Measurements from ENCODE around the gene SLC6A6. TPM values are rescaled to one million over a fixed set of nuclear protein-coding genes. Genes with fewer than 3 reads are reported as not detected.

Gene SLC6A6
- total RNA-seq, 1 donor from 2014 or later, result 3.8 TPM

DNA sequence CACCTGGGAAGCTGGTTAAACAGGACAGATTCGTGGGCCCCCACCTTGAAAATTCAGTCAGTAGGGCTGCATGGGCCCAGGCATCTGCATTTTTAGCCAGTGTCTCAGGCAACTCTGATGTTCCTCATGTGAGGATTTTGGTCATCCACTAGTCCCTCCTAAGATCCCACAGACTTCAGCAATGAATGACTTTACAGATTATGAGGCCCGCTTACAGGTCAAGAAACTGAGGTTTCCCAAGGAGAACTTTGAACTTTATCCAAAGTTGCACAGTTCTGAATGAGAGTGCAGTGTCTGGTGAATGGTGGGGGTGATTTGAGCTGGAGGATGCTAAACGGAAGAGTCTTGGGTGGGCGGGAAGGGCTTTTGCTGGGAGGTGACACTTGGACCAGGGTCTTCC is 27.2 kb downstream of the SLC6A6 start:
- TF ChIP-seq, protein P1, sequence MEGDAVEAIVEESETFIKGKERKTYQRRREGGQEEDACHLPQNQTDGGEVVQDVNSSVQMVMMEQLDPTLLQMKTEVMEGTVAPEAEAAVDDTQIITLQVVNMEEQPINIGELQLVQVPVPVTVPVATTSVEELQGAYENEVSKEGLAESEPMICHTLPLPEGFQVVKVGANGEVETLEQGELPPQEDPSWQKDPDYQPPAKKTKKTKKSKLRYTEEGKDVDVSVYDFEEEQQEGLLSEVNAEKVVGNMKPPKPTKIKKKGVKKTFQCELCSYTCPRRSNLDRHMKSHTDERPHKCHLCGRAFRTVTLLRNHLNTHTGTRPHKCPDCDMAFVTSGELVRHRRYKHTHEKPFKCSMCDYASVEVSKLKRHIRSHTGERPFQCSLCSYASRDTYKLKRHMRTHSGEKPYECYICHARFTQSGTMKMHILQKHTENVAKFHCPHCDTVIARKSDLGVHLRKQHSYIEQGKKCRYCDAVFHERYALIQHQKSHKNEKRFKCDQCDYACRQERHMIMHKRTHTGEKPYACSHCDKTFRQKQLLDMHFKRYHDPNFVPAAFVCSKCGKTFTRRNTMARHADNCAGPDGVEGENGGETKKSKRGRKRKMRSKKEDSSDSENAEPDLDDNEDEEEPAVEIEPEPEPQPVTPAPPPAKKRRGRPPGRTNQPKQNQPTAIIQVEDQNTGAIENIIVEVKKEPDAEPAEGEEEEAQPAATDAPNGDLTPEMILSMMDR (IDR thresholded peaks at IDR 0.05; ENCODE audit: insufficient read depth, low read length, poor library complexity, severe bottlenecking), result no peak
- Histone ChIP-seq H3K27me3 (ENCODE audit: control insufficient read depth, insufficient read depth, low read length) (no peaks in the 10 kb centered on the region), H3K36me3 (ENCODE audit: control insufficient read depth, insufficient read depth, low read length) (no peaks in the 10 kb centered on the region), H3K4me3 (ENCODE audit: low read depth, low read length) (no peak overlapping the region)
- DNase-seq (ENCODE audit: low read depth), result no peak

DNA sequence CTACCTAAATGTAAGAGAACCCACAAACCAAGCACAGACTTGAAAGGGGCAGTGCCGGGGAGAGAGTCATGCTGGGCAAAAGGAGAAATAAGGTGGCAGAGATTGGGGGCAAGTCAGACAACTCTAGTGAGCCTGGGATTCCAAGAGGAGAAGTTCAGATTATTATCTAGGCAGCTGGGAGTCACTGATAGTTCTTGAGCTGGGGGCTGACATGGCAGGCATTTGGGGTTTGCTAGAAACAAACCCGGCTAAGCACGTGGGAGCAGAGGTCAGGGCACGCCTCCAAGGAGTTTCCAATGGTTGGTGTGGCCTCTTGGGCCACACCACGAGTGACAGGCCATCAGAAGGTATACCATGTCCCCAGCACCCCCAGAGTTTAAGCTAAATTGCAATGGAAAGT is 27.6 kb downstream of the SLC6A6 start:
- Histone ChIP-seq H3K27me3 (ENCODE audit: control insufficient read depth, insufficient read depth, low read length) (no peaks in the 10 kb centered on the region), H3K4me3 (ENCODE audit: low read depth, low read length) (no peak overlapping the region), H3K36me3 (ENCODE audit: control insufficient read depth, insufficient read depth, low read length) (no peaks in the 10 kb centered on the region)
- DNase-seq (ENCODE audit: low read depth), result no peak
- TF ChIP-seq, protein P1 (IDR thresholded peaks at IDR 0.05; ENCODE audit: insufficient read depth, low read length, poor library complexity, severe bottlenecking), result no peak

DNA sequence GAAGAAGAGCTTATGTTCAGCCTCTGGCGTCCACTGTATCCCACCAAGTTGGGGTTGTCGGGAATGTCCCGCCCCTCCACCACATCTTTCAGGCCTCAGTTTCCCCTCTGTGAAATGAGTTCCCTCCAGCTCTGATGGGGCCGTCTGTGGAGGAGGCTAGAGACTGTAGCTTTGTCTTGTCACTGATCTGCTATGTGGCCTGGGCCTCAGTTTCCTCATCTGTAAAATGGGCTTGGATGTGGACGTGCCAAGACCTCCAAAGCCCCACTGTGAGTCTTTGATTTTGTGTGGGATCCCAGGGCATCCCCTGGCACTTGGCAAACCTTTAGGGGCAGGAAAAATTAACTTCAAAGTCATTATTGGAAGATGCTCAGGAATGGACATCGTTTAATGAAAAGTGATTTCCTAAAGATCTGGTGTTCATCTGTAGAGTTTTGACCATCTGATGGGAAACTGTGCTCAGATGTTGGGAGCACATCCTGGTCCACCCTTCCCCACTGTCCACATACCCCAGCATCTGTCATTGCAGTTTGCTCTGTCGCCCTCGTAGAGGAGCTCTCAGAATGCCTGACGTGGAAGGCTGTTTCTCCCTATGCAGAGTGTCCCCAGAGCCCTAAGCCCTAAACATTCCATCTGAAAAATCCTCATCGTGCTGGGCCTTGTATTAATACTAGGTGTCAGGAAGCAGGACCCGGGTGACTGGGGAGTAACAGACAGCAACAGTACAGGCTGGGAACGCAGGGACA is 28.5 kb downstream of the SLC6A6 start:
- H3K36me3 ChIP-seq (ENCODE audit: control insufficient read depth, insufficient read depth, low read length), result no peaks in the 10 kb centered on the region
- no peak overlapping the region for H3K4me3 ChIP-seq (ENCODE audit: low read depth, low read length)
- DNase-seq (ENCODE audit: low read depth), result no peak
- H3K27me3 ChIP-seq (ENCODE audit: control insufficient read depth, insufficient read depth, low read length), result no peaks in the 10 kb centered on the region
- TF ChIP-seq, protein P1 (IDR thresholded peaks at IDR 0.05; ENCODE audit: insufficient read depth, low read length, poor library complexity, severe bottlenecking), result no peak

DNA sequence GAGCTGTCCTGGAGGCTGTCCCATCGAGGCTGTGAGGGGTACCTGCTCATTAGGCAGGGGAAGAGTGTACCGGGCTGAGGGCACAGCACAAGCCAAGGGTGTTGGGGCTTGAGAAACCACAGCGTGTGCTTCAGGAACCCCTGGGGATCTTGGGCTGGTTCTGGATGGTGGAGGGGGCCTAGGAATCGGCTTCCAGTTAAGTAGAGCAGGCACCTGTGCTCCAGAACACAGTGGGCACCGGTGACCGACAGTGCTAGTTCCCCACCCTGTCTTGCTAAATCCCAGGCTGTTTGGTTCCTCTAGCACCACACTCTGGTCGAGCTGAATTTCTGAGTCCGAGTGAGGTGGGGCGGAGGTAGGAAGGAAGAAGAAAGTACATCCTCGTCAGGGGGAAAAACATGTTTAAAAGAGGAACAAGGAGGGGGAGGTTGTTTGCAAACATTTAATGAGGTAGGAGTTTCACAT is 29.1 kb downstream of the SLC6A6 start:
- no peaks in the 10 kb centered on the region for H3K27me3 ChIP-seq (ENCODE audit: control insufficient read depth, insufficient read depth, low read length)
- H3K4me3 ChIP-seq (ENCODE audit: low read depth, low read length), result no peak overlapping the region
- DNase-seq (ENCODE audit: low read depth), result no peak
- no peaks in the 10 kb centered on the region for H3K36me3 ChIP-seq (ENCODE audit: control insufficient read depth, insufficient read depth, low read length)
- TF ChIP-seq, protein P1 (IDR thresholded peaks at IDR 0.05; ENCODE audit: insufficient read depth, low read length, poor library complexity, severe bottlenecking), result no peak

DNA sequence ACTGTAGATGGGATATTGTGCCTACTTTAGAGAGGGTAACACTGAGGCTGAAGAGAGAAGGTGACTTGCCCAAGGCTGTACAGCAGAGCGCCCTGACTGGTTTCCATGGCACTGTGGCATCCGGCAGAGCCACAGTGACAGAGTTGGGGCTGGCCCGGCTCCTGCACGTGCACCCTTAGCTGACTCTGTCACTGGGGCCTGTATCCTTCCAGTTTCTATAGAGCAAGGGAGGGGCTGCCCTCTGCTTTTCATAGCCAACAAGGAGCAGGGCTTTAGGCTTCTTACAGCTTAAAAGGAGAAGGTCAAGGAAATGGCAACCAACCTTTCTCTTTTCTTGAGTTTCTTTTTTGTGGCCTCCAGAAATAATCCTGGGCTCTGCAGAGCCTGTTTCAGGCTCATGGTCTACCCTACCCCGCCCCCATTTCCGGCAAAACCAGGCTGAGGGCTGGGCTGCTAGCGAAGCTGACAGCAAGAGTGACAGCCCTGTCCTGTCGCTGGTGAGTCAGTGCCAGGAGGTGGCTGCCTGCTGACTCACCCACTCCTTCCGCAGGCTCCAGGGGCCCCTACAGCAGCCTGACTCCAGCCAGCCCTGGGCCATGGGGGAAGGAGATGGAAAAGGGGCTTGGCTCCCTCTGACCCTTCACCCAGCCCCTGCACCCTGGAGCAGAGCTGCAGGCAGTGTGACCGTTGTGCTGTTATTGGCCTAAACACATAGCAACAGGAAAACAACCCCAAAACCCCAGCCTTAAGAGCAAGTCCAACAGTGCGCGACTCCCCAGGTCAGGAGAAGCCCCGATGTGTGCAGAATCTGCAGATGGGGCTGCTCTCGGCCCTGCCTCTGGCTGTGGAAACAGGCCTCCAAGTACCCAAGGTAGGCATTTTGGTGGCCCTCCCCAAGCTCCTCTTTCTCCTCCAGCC is 29.8 kb downstream of the SLC6A6 start:
- DNase-seq (ENCODE audit: low read depth), result peak; percentile 78
- TF ChIP-seq, protein P1 (IDR thresholded peaks at IDR 0.05; ENCODE audit: insufficient read depth, low read length, poor library complexity, severe bottlenecking), result no peak
- H3K4me3 ChIP-seq (ENCODE audit: low read depth, low read length), result no peak overlapping the region
- no peaks in the 10 kb centered on the region for H3K36me3 ChIP-seq (ENCODE audit: control insufficient read depth, insufficient read depth, low read length)
- no peaks in the 10 kb centered on the region for H3K27me3 ChIP-seq (ENCODE audit: control insufficient read depth, insufficient read depth, low read length)
